Measurements from ENCODE around the gene CHD6.
"Not testable (repeated sequence)": the region's sequence is repeated elsewhere in the genome, so short reads cannot be mapped to it uniquely, and the experiment has no call there.

CHD6 gene

GRCh38 chr20:41551011-41551705 lies 67.0 kb downstream of the CHD6 start:
- Histone ChIP-seq H4K20me1 (peaks cover 0 to 38% (median 14%) of the 10 kb centered on the region in 11 experiments; a peak in 8 of 22 replicates), H3K4me2 (no peak overlapping the region), H3K4me1 (peaks cover 0 to 25% (median 0%) of the 10 kb centered on the region in 10 experiments; a peak in 6 of 20 replicates), H3K9me3 (replicated peaks in 1 of 11) (peaks cover 24 to 53% (median 43%) of the 10 kb centered on the region in 11 experiments), H3K4me3 (no peak overlapping the region), H3K27ac (no peak overlapping the region), H3K36me3 (peaks cover 22 to 63% (median 46%) of the 10 kb centered on the region in 11 experiments), H3K27me3 (no peaks in the 10 kb centered on the region), H3K9ac (no peak overlapping the region)
- no peak for TF ChIP-seq Cebpa-rat (IDR thresholded peaks at IDR 0.05)

GRCh38 chr20:41547221-41547620 lies 71.0 kb downstream of the CHD6 start:
- peaks cover 13 to 45% (median 23%) of the 10 kb centered on the region in 11 experiments for H3K9me3 ChIP-seq (replicated peaks in 1 of 11)
- H3K9ac ChIP-seq, result no peak overlapping the region

GRCh38 chr20:41546535-41546934 lies 71.6 kb downstream of the CHD6 start:
- H4K20me1 ChIP-seq, result peaks cover 0 to 28% (median 12%) of the 10 kb centered on the region in 11 experiments; a peak in 9 of 22 replicates
- no peak overlapping the region for H3K4me2 ChIP-seq
- H3K4me1 ChIP-seq, result peaks cover 0 to 2% (median 0%) of the 10 kb centered on the region in 10 experiments; a peak in 4 of 20 replicates
- no peak overlapping the region for H3K4me3 ChIP-seq
- H3K27me3 ChIP-seq, result no peaks in the 10 kb centered on the region
- H3K9me3 ChIP-seq (replicated peaks in 1 of 11), result peaks cover 13 to 41% (median 20%) of the 10 kb centered on the region in 11 experiments
- no peak overlapping the region for H3K9ac ChIP-seq
- H3K36me3 ChIP-seq, result peaks cover 29 to 58% (median 42%) of the 10 kb centered on the region in 11 experiments; a peak in 21 of 22 replicates
- no peak overlapping the region for H3K27ac ChIP-seq
- TF ChIP-seq Cebpa-rat (IDR thresholded peaks at IDR 0.05), result no peak

More at GRCh38 chr20:41547221-41547620, 71.0 kb downstream of the CHD6 start:
- H3K4me2 ChIP-seq, result no peak overlapping the region
- H3K27me3 ChIP-seq, result no peaks in the 10 kb centered on the region
- H3K4me1 ChIP-seq, result peaks cover 0 to 9% (median 0%) of the 10 kb centered on the region in 10 experiments; a peak in 5 of 20 replicates
- no peak overlapping the region for H3K27ac ChIP-seq
- TF ChIP-seq Cebpa-rat (IDR thresholded peaks at IDR 0.05), result no peak
- H3K36me3 ChIP-seq, result peaks cover 29 to 60% (median 45%) of the 10 kb centered on the region in 11 experiments; a peak in 21 of 22 replicates
- no peak overlapping the region for H3K4me3 ChIP-seq
- H4K20me1 ChIP-seq, result peaks cover 0 to 34% (median 12%) of the 10 kb centered on the region in 11 experiments; a peak in 8 of 22 replicates

GRCh38 chr20:41544472-41544871 lies 73.7 kb downstream of the CHD6 start:
- Histone ChIP-seq H3K9me3 (replicated peaks in 1 of 11) (peaks cover 0 to 20% (median 1%) of the 10 kb centered on the region in 11 experiments; a peak in 10 of 22 replicates), H3K27ac (no peak overlapping the region), H3K4me3 (no peak overlapping the region), H3K4me2 (no peak overlapping the region), H3K9ac (no peak overlapping the region), H4K20me1 (peaks cover 0 to 39% (median 16%) of the 10 kb centered on the region in 11 experiments; a peak in 9 of 22 replicates), H3K36me3 (peaks cover 10 to 55% (median 30%) of the 10 kb centered on the region in 11 experiments), H3K27me3 (no peaks in the 10 kb centered on the region), H3K4me1 (peaks cover 0 to 9% (median 0%) of the 10 kb centered on the region in 10 experiments; a peak in 1 of 20 replicates)
- TF ChIP-seq Cebpa-rat (IDR thresholded peaks at IDR 0.05), result no peak

- peaks cover 31 to 67% (median 47%) of the 10 kb centered on the region in 11 experiments for H3K36me3 ChIP-seq
- no peaks in the 10 kb centered on the region for H3K27me3 ChIP-seq
- no peak overlapping the region for H3K27ac ChIP-seq
- peaks cover 19 to 36% (median 25%) of the 10 kb centered on the region in 11 experiments for H3K9me3 ChIP-seq (replicated peaks in 1 of 11)
- no peak overlapping the region for H3K9ac ChIP-seq
- H3K4me3 ChIP-seq, result no peak overlapping the region
- TF ChIP-seq Cebpa-rat (IDR thresholded peaks at IDR 0.05), result no peak
- no peak overlapping the region for H3K4me2 ChIP-seq
- peaks cover 0 to 9% (median 0%) of the 10 kb centered on the region in 10 experiments; a peak in 2 of 20 replicates for H3K4me1 ChIP-seq
- peaks cover 0 to 28% (median 10%) of the 10 kb centered on the region in 11 experiments; a peak in 8 of 22 replicates for H4K20me1 ChIP-seq
Measured at GRCh38 chr20:41540918-41541317, 77.3 kb downstream of the CHD6 start.

- Histone ChIP-seq H3K4me1 (peaks cover 0 to 9% (median 0%) of the 10 kb centered on the region in 10 experiments; a peak in 2 of 20 replicates), H3K27ac (no peak overlapping the region), H4K20me1 (peaks cover 0 to 23% (median 7%) of the 10 kb centered on the region in 11 experiments; a peak in 8 of 22 replicates), H3K9ac (no peak overlapping the region), H3K4me2 (no peak overlapping the region), H3K9me3 (replicated peaks in 1 of 11) (peaks cover 19 to 36% (median 25%) of the 10 kb centered on the region in 11 experiments), H3K27me3 (no peaks in the 10 kb centered on the region), H3K4me3 (no peak overlapping the region), H3K36me3 (peaks cover 32 to 67% (median 47%) of the 10 kb centered on the region in 11 experiments)
- no peak for TF ChIP-seq Cebpa-rat (IDR thresholded peaks at IDR 0.05)
Measured at GRCh38 chr20:41540459-41540858, 77.7 kb downstream of the CHD6 start.

GRCh38 chr20:41538810-41539596 lies 79.2 kb downstream of the CHD6 start:
- Histone ChIP-seq H3K4me2 (no peak overlapping the region), H3K27me3 (no peaks in the 10 kb centered on the region), H3K4me3 (0 out of 20 replicates have a peak overlapping the region, but pooled peaks of 1 of the 10 experiments have one; percentile 28), H3K9ac (no peak overlapping the region), H3K36me3 (peaks cover 32 to 74% (median 47%) of the 10 kb centered on the region in 11 experiments), H3K9me3 (replicated peaks in 1 of 11) (peaks cover 19 to 35% (median 25%) of the 10 kb centered on the region in 11 experiments), H3K4me1 (peaks cover 0 to 9% (median 0%) of the 10 kb centered on the region in 10 experiments; a peak in 2 of 20 replicates), H3K27ac (no peak overlapping the region), H4K20me1 (peaks cover 0 to 25% (median 8%) of the 10 kb centered on the region in 11 experiments; a peak in 7 of 22 replicates)
- no peak for TF ChIP-seq Cebpa-rat (IDR thresholded peaks at IDR 0.05)

- TF ChIP-seq Cebpa-rat (IDR thresholded peaks at IDR 0.05), result no peak
- Histone ChIP-seq H3K9me3 (replicated peaks in 1 of 11) (peaks cover 19 to 28% (median 24%) of the 10 kb centered on the region in 11 experiments), H3K27ac (no peak overlapping the region), H3K4me2 (no peak overlapping the region), H3K9ac (no peak overlapping the region), H3K4me1 (peaks cover 0 to 9% (median 0%) of the 10 kb centered on the region in 10 experiments; a peak in 2 of 20 replicates), H3K36me3 (peaks cover 38 to 79% (median 50%) of the 10 kb centered on the region in 11 experiments), H3K27me3 (no peaks in the 10 kb centered on the region), H3K4me3 (0 out of 20 replicates have a peak overlapping the region, but pooled peaks of 1 of the 10 experiments have one; percentile 19), H4K20me1 (peaks cover 0 to 33% (median 5%) of the 10 kb centered on the region in 11 experiments; a peak in 7 of 22 replicates)
Measured at GRCh38 chr20:41537865-41538264, 80.3 kb downstream of the CHD6 start.

- H3K27me3 ChIP-seq, H3K9ac ChIP-seq, H3K4me2 ChIP-seq, H3K4me1 ChIP-seq, H3K4me3 ChIP-seq, H3K27ac ChIP-seq: not testable (repeated sequence)
- H4K20me1 ChIP-seq, result peaks cover 0 to 28% (median 5%) of the 10 kb centered on the region in 11 experiments; a peak in 7 of 22 replicates
- peaks cover 19 to 28% (median 24%) of the 10 kb centered on the region in 11 experiments for H3K9me3 ChIP-seq (replicated peaks in 1 of 11)
- H3K36me3 ChIP-seq, result peaks cover 58 to 93% (median 71%) of the 10 kb centered on the region in 11 experiments
Measured at GRCh38 chr20:41535551-41535950, 82.6 kb downstream of the CHD6 start.
